Loucy (cell line): ENCODE data around the gene C16orf78.

Experiments used
- H2AFZ ChIP-seq: fragments of 200-600 bp; sonication (generic); 2 replicates; pipeline ENCODE4 v1.6.0; 2016; ENCODE audit warnings: antibody characterized with exemption, mild to moderate bottlenecking, low read length, moderate library complexity
- H3F3A ChIP-seq: fragments of 200-600 bp; 2 replicates; pipeline ENCODE4 v1.6.0; 2016; ENCODE audit warnings: antibody characterized with exemption, low read depth, mild to moderate bottlenecking
- H3K27me3 ChIP-seq: fragments of 200-600 bp; sonication (generic); 2 replicates; pipeline ENCODE4 v1.6.1; 2014; ENCODE audit warnings: low read length, mild to moderate bottlenecking; ENCODE audit not compliant: insufficient read depth, poor library complexity, severe bottlenecking
- H3K36me3 ChIP-seq: fragments of 200-600 bp; sonication (generic); 2 replicates; pipeline ENCODE4 v1.6.1; 2016; ENCODE audit warnings: low read length; ENCODE audit not compliant: insufficient read depth
- H3K4me1 ChIP-seq: fragments of 200-600 bp; sonication (generic); 2 replicates; pipeline ENCODE4 v1.5.1; 2014; ENCODE audit warnings: low read length, mild to moderate bottlenecking; ENCODE audit not compliant: insufficient read depth, poor library complexity, severe bottlenecking
- H3K4me2 ChIP-seq: fragments of 200-600 bp; sonication (generic); 2 replicates; pipeline ENCODE4 v1.6.0; 2014; ENCODE audit warnings: antibody characterized with exemption, low read length, low read depth, mild to moderate bottlenecking; ENCODE audit not compliant: poor library complexity, severe bottlenecking
- H3K4me3 ChIP-seq: fragments of 200-600 bp; sonication (generic); 2 replicates; pipeline ENCODE4 v1.5.1; 2014; ENCODE audit warnings: low read length, mild to moderate bottlenecking, mixed read lengths; ENCODE audit not compliant: poor library complexity, severe bottlenecking
- H3K79me2 ChIP-seq: fragments of 200-600 bp; sonication (generic); 2 replicates; pipeline ENCODE4 v1.6.1; 2014; ENCODE audit warnings: low read length; ENCODE audit not compliant: insufficient read depth
- H3K9ac ChIP-seq: fragments of 200-600 bp; sonication (generic); 2 replicates; pipeline ENCODE4 v1.6.0; 2014; ENCODE audit warnings: mild to moderate bottlenecking, low read depth, low read length, moderate library complexity; ENCODE audit not compliant: poor library complexity, severe bottlenecking
- H3K9me2 ChIP-seq: fragments of 200-600 bp; sonication (generic); replicated peaks from 2 replicates; pipeline ENCODE4 v1.6.1; 2016; ENCODE audit warnings: low read depth, low read length, mixed read lengths
- H3K9me3 ChIP-seq: fragments of 200-600 bp; sonication (generic); 2 replicates; pipeline ENCODE4 v1.6.1; 2014; ENCODE audit warnings: mild to moderate bottlenecking, antibody characterized with exemption, low read length, low read depth; ENCODE audit not compliant: insufficient read depth
- H4K20me1 ChIP-seq: fragments of 200-600 bp; sonication (generic); 2 replicates; pipeline ENCODE4 v1.6.0; 2014; ENCODE audit warnings: antibody characterized with exemption, low read length, mild to moderate bottlenecking; ENCODE audit not compliant: insufficient read depth, poor library complexity, severe bottlenecking
- CTCF ChIP-seq: fragments of 200-600 bp; sonication (generic); conservative IDR thresholded peaks from 2 replicates; pipeline ENCODE4 v1.5.1; 2014; ENCODE audit warnings: mild to moderate bottlenecking, antibody characterized with exemption, low read length
- EZH2phosphoT487 ChIP-seq: fragments of 200-600 bp; IDR thresholded peaks from 2 replicates; pipeline ENCODE4 v1.6.1; 2018; ENCODE audit warnings: antibody characterized with exemption, mild to moderate bottlenecking, moderate library complexity, borderline replicate concordance

C16orf78 gene

GRCh38 chr16:49369651-49370611, 3.7 kb upstream of the C16orf78 start:
- H3K4me3 ChIP-seq: no peak overlapping the region
- no peaks in the 10 kb centered on the region for H3K9me3 ChIP-seq
- TF ChIP-seq CTCF (no peak), EZH2phosphoT487 (no peak)
- no peaks in the 10 kb centered on the region for H3K36me3 ChIP-seq
- H4K20me1 ChIP-seq: no peaks in the 10 kb centered on the region
- H3K27me3 ChIP-seq: no peaks in the 10 kb centered on the region
- no peaks in the 10 kb centered on the region for H3F3A ChIP-seq
- H3K9me2 ChIP-seq: no peaks in the 10 kb centered on the region
- no peak overlapping the region for H3K9ac ChIP-seq
- H3K4me2 ChIP-seq: no peak overlapping the region
- H3K4me1 ChIP-seq: no peaks in the 10 kb centered on the region
- no peaks in the 10 kb centered on the region for H3K79me2 ChIP-seq
- no peak overlapping the region for H2AFZ ChIP-seq

GRCh38 chr16:49376206-49376605, 2.6 kb downstream of the C16orf78 start:
- no peaks in the 10 kb centered on the region for H3K27me3 ChIP-seq

GRCh38 chr16:49377196-49377755, 3.7 kb downstream of the C16orf78 start:
- no peaks in the 10 kb centered on the region for H3F3A ChIP-seq
- H2AFZ ChIP-seq: no peak overlapping the region
- H3K9ac ChIP-seq: no peak overlapping the region
- no peaks in the 10 kb centered on the region for H3K9me2 ChIP-seq
- no peak overlapping the region for H3K4me3 ChIP-seq
- no peaks in the 10 kb centered on the region for H3K9me3 ChIP-seq
- no peaks in the 10 kb centered on the region for H3K27me3 ChIP-seq
- no peaks in the 10 kb centered on the region for H3K36me3 ChIP-seq
- TF ChIP-seq CTCF: no peak
- no peak overlapping the region for H3K4me2 ChIP-seq
- H3K4me1 ChIP-seq: no peaks in the 10 kb centered on the region
- H3K79me2 ChIP-seq: no peaks in the 10 kb centered on the region
- H4K20me1 ChIP-seq: no peaks in the 10 kb centered on the region

More at GRCh38 chr16:49376206-49376605, 2.6 kb downstream of the C16orf78 start:
- no peak for TF ChIP-seq EZH2phosphoT487
- no peak for TF ChIP-seq CTCF
- no peaks in the 10 kb centered on the region for H3K79me2 ChIP-seq
- no peaks in the 10 kb centered on the region for H3K9me2 ChIP-seq
- H3K4me1 ChIP-seq: no peaks in the 10 kb centered on the region
- H3K36me3 ChIP-seq: no peaks in the 10 kb centered on the region
- H3K4me2 ChIP-seq: no peak overlapping the region
- H3K9me3 ChIP-seq: no peaks in the 10 kb centered on the region
- no peak overlapping the region for H3K4me3 ChIP-seq
- no peaks in the 10 kb centered on the region for H4K20me1 ChIP-seq
- no peaks in the 10 kb centered on the region for H3F3A ChIP-seq
- H3K9ac ChIP-seq: no peak overlapping the region
- H2AFZ ChIP-seq: no peak overlapping the region
